Right lobe of liver (tissue), 4 donors: Measurements from ENCODE around the gene WDR13.

Source experiments
- CTCF ChIP-seq, 4 donors: fragments of 200-600 bp in 3 of 4; fragments of 450-650 bp in 1 of 4; IDR thresholded peaks; one replicate each; pipeline versions ENCODE4 v1.5.1 to v1.8.0; 2016 to 2022; ENCODE audit warnings: antibody characterized with exemption in 4 of 4, mild to moderate bottlenecking in 2 of 4
- POLR2A ChIP-seq: fragments of 450-650 bp; IDR thresholded peaks from one replicate; pipeline ENCODE4 v1.6.1; 2017; ENCODE audit warnings: antibody characterized with exemption, mild to moderate bottlenecking
- donor health status: DM: no; HTN: no; CAD: no.
- donor health status: DM: no; HTN: no; CAD: no.
- donor health status: DM: no; HTN: yes; CAD: no.

DNA sequence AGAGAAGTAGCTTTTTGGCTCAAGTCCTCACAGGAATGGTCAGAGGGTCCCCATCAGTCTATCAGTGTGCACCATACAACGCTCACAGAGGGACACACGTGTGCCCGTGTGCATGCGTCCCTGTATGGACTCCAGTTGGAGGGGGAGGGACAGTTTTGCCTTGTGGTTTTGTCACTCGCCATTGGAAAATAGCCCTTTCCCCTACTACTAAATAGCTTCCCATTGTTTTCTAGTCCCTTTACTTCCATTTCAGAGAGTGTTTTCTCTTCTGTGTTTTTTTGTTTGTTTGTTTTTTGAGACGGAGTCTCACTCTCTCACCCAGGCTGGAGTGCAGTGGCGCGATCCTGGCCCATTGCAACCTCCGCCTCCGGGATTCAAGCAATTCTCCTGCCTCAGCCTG is 34.9 kb downstream of the WDR13 start:
- TF ChIP-seq POLR2A (no peak), CTCF (IDR thresholded peaks at IDR 0.05) (no peak)
